H7 (cell line): ENCODE data around the gene SMIM24. TPM values are rescaled to one million over a fixed set of nuclear protein-coding genes. Genes with fewer than 3 reads are reported as not detected.

ENCODE experiments used
- DNase-seq: peaks from one replicate; pipeline ENCODE4 v3.0.0; 2012
- H3K27me3 ChIP-seq: 2 replicates; pipeline ENCODE4 v1.6.0; 2011; ENCODE audit warnings: mild to moderate bottlenecking, low read length; ENCODE audit not compliant: control insufficient read depth, insufficient read depth
- H3K36me3 ChIP-seq: replicated peaks from 2 replicates; pipeline ENCODE4 v1.5.1; 2011; ENCODE audit warnings: low read length; ENCODE audit not compliant: control insufficient read depth, insufficient read depth
- H3K4me3 ChIP-seq: 2 replicates; pipeline ENCODE4 v1.5.1; 2011; ENCODE audit warnings: low read depth, mild to moderate bottlenecking, control low read depth, low read length, moderate library complexity; ENCODE audit not compliant: insufficient read depth
- total RNA-seq: library from RNA; depleted of rRNA; stranded (reverse); fragments of >200 nt; shearing (Covaris generic); gene quantifications from 2 replicates; pipeline ENCODE4 v1.2.3, GENCODE V29; 2014

Gene SMIM24
- total RNA-seq, 1 experiment from 2014 or later, result 6.0 TPM

DNA sequence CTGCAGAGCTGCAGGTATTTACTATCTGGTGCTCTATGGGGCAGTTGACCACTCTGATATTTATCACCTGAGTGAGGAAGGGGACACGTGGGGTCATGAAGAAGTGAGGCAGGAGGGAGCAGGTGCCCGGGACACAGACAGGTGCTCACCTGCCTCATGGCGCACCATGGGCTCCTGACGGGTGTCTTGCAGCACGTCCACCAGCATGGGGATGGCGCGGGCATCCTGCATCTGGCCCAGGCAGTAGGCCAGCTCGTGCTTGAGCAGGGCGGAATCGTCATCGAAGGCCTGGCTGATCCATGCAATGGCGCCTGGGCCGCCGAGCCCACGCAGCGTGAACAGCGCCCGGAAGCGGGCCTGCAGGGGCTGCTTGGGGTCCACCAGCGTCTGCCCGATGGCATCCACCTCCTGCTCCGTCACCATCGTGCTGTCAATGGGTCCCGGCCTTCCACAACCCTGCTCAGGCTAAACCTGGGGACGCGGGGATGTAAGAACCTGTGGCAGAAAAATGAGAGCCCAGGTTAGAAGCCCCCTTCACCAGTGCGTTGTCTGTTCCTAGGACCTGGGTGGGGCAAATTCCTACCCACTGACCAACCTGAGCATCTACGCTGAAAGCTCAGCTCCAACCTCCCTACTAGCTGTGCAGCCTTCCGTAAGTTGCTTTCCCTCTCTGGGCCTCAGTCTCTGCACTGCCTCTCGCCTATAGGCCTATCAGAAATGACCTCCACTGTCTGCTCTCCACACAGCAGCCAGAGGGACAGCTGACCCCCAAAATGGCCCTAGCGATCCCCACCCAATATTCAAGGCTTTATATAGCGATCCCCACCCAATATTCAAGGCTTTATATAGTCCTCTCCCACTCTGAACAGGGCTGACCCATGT, 16.3 kb upstream of the SMIM24 start:
- Histone ChIP-seq H3K36me3 (peaks cover 8% of the 10 kb centered on the region), H3K4me3 (no peak overlapping the region)
- no peak for DNase-seq

DNA sequence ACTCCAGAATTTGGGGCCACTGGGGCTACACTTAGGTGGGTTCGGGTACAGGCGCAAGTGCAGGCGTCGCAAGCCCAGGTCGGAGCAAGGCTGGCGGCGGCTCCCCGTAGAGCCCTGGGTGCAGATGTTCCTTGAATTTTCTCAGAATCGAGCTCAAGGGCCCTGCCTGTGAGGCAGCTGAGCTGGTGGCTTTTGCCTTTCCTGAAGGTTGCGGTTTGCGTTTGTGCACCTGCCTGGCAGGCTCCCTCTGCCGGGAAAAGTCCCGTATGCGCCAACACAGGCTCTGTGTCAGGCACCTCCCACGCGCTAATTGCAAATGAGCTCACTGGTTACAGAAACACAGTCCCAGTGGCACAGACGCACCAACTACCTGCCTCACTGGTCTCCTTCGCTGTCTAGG, 14.2 kb upstream of the SMIM24 start:
- no peak overlapping the region for H3K4me3 ChIP-seq
- DNase-seq, result no peak
- H3K27me3 ChIP-seq, result no peaks in the 10 kb centered on the region
- peaks cover 8% of the 10 kb centered on the region for H3K36me3 ChIP-seq

More for the DNA sequence above, 16.3 kb upstream of the SMIM24 start:
- H3K27me3 ChIP-seq, result no peaks in the 10 kb centered on the region

DNA sequence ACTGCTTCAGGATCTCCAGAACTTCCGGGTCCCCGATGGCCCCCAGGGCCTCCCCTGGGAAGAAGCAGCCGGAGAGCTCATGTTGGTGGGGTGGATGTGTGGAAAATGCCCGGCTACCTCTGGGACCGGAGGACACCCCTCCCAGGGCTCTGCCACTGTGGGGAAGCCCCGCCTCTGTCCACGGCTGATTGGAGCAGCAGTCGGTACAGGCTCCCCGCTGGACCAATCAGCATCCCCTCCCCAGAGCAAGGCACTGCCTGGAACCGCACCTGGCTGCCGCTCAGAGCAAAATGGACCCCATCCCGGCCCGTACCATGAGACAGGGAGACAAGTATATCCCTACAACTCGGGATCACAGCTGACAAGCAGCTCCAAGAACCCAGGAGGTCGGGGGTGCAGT, 13.7 kb upstream of the SMIM24 start:
- H3K36me3 ChIP-seq, result peaks cover 8% of the 10 kb centered on the region
- no peaks in the 10 kb centered on the region for H3K27me3 ChIP-seq
- peak; percentile 99 for DNase-seq
- H3K4me3 ChIP-seq, result no peak overlapping the region

DNA sequence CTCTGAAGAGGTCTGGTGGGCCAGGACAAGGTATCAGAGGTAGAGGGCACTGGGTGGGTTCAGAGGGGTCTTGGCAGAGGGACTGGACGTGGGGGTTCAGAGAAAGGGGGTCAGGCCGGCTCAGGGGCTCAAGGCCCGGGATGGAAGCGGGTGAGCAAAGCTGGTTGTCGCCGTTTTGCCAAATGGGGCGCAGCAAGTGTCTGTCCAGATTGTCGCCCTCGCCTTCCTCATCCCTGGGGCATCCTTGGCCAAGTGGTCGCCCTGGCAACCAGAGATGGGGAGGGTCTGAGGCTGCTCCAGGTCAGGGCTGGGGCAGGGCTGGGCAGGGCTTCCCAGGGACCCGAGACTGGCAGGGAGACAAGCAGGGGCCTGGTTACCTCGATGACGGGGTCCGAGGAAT, 13.3 kb upstream of the SMIM24 start:
- DNase-seq, result no peak

DNA sequence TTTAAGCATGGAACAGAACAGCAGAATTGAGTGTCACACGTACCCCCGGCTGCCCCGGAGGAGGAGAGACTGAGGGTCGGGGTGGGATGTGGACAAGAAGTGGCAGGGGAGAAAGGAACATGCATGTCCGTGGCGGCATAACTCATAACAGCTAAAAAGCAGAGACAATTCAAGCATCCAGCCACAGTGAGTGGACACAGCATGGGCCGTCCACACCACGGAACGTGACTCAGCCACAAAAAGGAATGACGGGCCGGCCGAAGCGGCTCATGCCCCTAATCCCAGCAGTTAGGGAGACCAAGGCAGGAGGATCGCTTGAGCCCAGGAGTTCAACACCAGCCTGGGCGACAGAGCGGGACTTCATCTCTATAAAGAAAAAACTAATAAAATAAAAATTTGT, 12.6 kb upstream of the SMIM24 start:
- peaks cover 8% of the 10 kb centered on the region for H3K36me3 ChIP-seq
- no peak for DNase-seq
- H3K4me3 ChIP-seq, result no peak overlapping the region
- H3K27me3 ChIP-seq, result no peaks in the 10 kb centered on the region

More for the DNA sequence above, 13.3 kb upstream of the SMIM24 start:
- no peak overlapping the region for H3K4me3 ChIP-seq
- no peaks in the 10 kb centered on the region for H3K27me3 ChIP-seq
- peaks cover 8% of the 10 kb centered on the region for H3K36me3 ChIP-seq

DNA sequence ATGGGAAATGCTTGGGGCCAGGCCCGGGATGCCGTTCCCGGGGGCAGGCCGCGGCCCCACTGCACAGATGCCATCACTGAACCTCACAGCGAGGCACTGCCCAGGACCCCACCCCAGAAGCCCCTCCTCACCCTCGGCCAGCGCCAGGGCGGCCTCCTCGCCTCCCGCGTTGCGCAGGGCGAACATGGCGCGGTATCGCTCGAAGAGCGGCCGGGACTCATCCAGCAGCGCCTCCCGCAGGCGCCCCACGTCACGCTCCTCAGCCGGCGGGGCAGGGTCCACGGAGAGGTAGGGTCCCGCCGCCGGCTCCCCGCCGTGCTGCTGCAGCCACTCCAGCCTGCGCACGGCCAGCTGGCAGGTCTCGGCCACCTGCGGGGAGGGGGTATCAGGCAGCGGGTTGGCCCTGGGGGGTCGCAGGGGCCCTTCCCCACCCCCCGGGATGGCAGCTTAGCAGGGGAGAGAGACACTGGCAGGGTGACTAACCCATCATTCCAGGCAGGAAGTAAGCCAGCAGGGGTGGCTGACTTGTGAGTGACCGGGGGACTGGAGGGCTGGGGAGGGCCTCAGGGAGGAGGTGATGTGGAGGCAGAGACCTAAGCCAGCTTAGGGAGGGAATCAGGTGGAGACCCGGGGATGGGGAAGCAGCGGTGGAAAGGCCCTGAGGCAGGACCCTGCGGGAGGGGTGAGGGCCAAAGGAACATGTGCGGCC, 12.0 kb upstream of the SMIM24 start:
- DNase-seq, result no peak
- no peaks in the 10 kb centered on the region for H3K27me3 ChIP-seq
- H3K4me3 ChIP-seq, result no peak overlapping the region
- H3K36me3 ChIP-seq, result peaks cover 8% of the 10 kb centered on the region

DNA sequence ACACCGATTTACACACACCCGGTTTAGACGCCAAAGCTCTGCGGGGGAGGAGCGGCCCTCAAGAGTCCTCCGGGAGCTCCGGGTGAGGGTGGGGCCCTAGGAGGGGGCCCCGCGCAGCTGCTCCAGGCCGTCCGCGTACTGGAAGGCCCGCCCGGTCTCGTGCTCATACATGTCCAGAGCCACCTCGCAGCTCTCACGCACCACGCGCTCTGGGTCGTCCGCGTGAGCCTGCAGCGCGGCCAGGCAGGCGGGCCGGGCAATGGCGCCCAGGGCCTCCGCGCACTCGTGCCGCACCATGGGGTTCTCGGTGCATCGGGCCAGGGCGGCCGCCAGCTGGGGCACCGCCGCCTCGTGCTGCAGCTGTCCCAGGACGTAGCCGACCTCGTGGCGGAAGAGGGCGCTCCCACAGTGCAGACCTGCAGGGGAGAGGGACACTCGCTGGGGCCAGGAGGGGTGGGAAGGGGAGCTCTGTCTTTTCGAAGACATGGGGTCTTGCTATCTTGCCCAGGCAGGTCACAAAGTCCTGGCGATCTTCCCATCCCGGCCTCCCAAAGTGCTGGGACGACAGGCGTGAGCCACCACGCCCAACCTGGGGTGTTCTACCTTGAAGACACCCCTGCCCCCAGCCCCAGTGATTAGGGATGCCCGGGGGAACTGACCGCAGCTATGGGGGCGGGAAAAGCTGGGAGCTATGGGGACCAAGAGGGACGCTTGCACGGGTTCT, 11.2 kb upstream of the SMIM24 start:
- no peaks in the 10 kb centered on the region for H3K27me3 ChIP-seq
- no peak overlapping the region for H3K4me3 ChIP-seq
- peaks cover 6% of the 10 kb centered on the region for H3K36me3 ChIP-seq

DNA sequence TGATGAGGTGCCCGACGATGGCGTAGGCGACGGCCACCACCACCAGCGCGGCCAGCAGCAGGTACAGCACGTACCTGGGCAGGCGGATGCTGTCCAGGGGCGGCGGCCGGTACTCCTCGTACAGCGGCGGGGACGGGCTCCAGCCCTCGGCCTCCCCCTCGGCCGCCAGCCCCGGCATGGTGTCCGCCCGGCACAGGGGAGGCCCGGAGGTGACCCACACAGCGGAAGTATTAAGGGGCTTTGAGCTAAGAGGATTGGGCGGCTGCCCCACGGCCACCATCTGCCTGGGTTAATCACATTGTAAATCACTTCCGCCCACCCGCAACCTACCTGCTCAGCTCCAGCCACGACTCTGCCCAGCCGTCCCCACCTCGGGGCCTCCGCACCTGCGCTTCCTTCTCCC, 2.9 kb upstream of the SMIM24 start, which contains the start of gene SMIM44:
SMIM44 (minus strand) TSS at position 216 of the 403 bp plus-strand sequence; CDS start at position 178, 38 bp downstream.
- H3K36me3 ChIP-seq, result no peaks in the 10 kb centered on the region
- DNase-seq, result no peak
- H3K4me3 ChIP-seq, result no peak within 1 kb of the TSS
- H3K27me3 ChIP-seq, result peaks cover 7% of the 10 kb centered on the region; the same call in 1 of the 2 replicates

More for the DNA sequence above, 11.2 kb upstream of the SMIM24 start:
- DNase-seq, result no peak

DNA sequence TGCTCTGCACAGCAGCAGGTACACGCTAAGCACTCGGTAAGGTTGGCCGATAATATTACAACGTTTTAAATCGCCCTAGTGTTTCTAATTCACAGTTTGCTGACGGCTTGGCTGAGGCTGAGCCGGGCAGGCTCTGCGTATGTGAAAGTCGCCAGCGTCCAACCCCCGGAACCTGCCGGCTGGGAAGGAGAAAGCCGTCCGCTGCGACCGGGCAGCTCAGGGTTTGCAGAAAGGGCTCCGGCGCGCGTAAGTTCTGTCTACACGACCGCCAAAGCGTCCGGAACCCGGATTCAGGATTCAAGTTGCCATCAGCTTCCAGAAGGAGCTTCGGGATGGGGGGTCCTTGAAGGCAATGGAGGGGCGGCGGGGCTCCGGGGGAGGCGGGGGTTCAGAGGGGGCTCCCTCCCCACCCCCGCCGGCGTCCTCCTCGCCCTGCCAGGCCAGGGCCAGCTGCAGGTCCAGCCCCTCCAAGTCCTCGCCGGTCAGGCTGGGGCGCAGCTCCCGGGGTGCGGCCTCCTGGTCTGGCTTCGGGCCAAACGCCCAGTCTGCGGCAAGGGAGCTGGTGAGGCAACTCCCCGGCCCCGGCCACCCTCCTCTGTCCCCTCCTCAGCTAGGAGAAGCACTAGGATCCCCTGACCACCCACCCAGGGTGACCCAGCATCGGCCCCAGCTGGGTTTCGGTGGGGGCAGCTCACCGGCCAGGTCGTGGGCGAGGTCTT, 2.3 kb upstream of the SMIM24 start:
- peak; percentile 58 for DNase-seq
- H3K4me3 ChIP-seq, result no peak overlapping the region
- H3K27me3 ChIP-seq, result peaks cover 12% of the 10 kb centered on the region; the same call in 1 of the 2 replicates
- no peaks in the 10 kb centered on the region for H3K36me3 ChIP-seq

DNA sequence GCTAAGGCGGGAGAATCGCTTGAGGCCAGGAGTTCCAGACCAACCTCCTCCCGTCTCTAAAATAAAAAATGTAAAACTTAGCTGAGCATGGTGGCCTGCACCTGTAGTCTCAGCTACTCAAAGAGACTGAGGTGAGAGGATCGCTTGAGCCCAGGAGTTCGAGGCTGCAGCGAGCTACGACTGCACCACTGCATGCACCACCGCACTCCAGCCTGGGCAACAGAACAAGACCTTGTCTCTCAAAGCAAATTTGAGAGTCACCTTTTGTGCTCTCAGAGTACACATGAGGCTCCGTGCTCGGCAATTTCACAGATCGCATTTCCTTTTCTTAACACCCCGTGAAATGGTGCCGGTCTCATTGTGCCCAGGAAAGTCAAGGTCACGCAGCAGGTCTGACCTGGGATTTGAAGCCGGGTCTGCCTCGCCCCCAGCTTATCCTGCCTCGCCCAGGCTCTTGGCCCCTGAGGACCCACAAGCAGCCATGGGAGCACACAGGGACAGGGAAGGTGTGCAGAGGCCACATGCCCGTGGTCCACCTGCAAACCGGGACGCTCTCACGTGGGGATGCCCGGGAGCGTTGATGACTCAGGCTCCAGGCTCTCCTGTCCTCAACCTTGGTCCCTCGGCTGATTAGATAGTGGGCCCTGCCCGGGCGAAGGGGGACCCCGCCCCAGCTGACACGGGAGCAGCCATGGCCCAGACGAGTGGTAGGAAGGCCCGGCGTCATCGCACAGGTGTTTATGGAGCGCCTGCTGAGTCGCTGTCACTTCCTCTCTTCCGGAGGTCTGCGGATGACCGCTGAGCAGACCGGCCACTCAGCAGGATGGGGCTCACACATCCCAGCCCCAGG, 1.1 kb upstream of the SMIM24 start:
- peak; percentile 66 for DNase-seq
- H3K4me3 ChIP-seq, result no peak overlapping the region
- no peaks in the 10 kb centered on the region for H3K36me3 ChIP-seq
- peaks cover 12% of the 10 kb centered on the region; the same call in 1 of the 2 replicates for H3K27me3 ChIP-seq

DNA sequence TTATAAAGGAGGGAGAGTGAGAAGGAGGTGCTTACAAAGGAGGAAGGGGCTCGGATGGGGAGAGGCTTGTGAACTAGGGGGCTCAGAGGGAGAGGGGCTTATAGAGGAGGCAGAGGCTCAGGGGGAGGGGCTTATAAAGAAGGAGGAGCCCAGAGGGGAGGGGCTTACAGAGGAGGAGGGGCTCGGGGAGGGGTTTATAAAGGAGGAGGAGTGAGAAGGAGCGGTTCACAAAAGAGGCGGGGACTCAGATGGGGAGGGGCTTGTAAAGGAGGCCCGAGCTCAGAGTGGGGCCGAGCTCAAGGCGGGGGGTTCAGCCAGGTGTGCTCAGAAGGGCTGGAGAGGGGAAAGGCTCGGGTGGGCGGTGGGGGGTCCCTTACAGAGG, 500 bp downstream of the SMIM24 start:
- Histone ChIP-seq H3K27me3 (peaks cover 12% of the 10 kb centered on the region; the same call in 1 of the 2 replicates), H3K4me3 (peak overlapping the region; percentile 47), H3K36me3 (no peaks in the 10 kb centered on the region; the same call in 1 of the 2 replicates)
- DNase-seq, result peak; percentile 92

DNA sequence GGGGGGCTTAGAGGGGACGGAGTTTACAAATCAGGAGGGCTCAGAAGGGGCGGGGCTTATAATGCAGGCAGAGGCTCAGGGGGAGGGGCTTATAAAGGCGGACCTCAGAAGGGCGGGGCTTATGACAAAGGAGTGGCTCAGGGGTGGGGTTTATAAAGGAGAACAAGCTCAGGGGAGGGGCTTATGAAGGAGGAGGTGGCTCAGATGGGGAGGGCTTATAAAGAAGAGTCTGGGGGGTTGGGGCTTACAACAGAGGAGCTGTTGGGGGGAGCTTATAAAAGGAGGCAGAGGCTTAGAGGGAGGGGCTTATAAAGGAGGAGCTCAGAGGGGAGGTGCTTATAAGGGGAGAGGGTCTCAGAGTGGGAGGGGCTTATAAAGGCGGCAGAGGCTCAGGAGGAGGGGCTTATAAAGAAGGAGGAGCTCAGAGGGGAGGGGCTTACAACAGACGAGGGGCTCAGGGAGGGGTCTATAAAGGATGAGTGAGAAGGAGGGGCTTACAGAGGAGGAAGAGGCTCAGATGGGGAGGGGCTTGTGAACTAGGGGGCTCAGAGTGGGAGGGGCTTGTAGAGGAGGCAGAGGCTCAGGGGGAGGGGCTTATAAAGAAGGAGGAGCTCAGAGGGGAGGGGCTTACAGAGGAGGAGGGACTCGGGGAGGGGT, 1.0 kb downstream of the SMIM24 start:
- Histone ChIP-seq H3K36me3 (no peaks in the 10 kb centered on the region; the same call in 1 of the 2 replicates), H3K27me3 (peaks cover 12% of the 10 kb centered on the region; the same call in 1 of the 2 replicates), H3K4me3 (peak overlapping the region; percentile 31; the same call in 1 of the 2 replicates)
- peak; percentile 90 for DNase-seq
